ENCODE data around the gene SPRY2.
A peak's percentile ranks its signal among the peaks of the same experiment; 100 is the strongest.

The SPRY2 gene

DNA sequence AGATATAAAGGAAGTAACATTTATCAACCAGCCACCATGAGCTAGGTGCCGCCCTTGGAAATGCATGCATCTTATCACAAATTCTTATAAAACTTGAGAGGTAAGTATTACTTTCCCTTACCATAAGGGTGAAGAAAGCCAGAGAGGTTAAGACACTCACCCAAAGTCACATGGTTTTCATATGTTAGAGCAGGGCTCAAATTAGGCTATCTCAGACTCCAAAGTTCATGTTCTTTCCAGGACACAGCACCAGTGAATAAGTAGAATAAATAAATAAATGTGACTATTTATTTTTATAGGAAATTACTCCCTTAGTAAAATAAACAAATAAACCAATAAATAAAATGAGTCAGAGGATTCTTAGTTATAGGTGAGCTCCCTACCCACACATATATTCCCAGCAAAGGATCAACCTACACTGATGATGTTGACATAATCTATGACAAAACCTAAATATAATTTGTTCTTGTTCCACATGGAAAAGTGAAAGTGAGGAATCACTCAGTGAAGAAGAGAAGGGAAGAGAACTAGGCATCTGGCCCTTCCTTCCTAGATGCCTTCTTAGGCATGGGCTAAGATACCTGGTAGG is 27.2 kb downstream of the SPRY2 start:
- peak; percentile 31 for DNase-seq (ENCODE audit: low spot score)

DNA sequence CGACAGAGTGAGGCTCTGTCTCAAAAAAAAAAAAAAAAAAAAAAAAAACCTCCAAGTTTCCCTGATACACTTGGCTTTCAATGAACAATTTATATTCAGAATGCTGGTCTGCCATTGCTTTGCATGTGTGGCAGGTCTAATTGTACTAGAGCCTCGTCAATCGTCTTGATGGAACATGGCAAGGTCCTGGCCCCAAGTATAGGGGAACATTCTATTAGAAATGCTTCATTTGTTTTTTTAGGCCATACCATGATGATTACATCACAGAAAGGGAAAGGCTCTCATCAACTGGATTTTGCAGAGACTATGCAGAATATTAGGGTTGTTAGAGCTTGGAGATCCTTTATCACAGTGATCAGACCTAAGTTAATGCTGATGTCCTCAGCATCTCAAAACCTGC is 28.0 kb downstream of the SPRY2 start:
- DNase-seq (ENCODE audit: low spot score), result no peak

DNA sequence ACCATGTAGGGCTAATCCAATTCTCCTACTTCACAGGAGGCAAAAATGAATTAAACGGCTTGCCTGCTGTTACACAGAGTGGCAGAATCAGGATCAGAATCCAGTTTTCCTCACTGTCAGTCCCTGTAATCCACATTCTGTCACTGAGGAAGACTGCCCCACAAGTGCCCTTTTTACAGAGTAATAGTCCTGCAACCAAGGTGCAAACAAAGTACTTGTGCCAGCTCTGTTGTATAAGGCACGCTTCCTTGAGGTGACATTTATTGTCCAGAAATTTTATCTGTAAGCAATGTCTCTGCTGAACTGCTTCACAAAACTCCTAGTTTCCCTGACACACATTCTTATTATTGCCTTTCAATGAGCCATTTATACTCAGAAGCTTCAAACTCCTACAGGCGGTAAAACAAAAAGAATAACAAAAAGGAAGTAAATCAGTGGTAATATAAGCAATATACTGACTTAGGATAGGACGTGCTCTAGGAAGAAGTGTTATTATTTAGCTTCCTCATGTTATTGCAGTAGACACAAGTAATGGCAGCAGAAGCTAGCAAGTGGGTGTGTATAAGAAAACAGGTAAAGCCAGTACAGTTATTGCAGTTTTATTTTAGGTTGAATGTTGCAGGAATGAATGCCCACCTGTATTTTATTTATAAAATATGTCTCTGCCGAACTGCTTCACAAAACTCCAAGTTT is 28.8 kb downstream of the SPRY2 start:
- DNase-seq (ENCODE audit: low spot score), result no peak

DNA sequence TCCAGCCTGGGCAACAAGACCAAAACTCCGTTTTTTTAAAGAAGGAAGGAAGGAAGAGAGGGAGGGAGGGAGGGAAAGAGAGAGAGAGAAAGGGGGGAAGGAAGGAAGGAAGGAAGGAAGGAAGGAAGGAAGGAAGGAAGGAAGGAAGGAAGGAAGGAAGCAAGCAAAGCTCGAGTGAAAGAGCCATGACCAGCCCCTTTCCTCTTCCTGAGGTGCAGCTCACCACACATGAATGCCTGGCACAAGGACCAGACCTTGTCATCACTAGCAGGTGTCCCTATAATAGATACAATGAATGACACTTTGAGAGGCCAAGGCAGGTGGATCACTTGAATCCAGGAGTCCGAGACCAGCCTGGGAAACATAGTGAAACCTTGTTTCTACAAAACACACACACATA is 31.0 kb downstream of the SPRY2 start:
- DNase-seq (ENCODE audit: low spot score), result no peak

DNA sequence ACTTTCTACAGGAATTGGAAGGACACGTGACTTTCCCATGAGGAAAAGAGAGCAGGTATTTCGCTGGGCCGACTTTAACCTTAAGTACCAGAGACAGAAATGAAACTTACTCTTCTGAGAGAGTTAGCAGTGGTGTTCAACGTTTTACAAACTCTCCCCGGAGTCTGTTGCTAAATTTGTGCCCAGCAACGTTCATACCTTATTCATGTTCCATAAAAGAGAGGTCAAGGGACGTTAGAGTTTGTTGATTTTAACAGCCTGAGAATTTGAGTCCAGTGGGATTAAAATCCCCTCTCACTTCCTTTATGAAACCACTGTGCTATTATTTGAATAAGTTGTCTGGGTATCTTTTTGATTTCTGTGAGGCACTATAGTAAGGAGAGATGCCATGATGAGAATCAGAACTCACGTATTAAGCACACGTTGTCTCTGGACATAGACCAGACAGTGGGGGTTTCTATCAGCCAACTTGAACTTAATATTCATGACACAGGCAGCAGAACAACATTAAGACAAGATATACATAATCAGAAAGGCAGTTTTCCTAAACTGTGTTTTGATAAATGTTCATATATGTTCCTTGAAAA is 33.4 kb downstream of the SPRY2 start:
- no peak for DNase-seq (ENCODE audit: low spot score)

DNA sequence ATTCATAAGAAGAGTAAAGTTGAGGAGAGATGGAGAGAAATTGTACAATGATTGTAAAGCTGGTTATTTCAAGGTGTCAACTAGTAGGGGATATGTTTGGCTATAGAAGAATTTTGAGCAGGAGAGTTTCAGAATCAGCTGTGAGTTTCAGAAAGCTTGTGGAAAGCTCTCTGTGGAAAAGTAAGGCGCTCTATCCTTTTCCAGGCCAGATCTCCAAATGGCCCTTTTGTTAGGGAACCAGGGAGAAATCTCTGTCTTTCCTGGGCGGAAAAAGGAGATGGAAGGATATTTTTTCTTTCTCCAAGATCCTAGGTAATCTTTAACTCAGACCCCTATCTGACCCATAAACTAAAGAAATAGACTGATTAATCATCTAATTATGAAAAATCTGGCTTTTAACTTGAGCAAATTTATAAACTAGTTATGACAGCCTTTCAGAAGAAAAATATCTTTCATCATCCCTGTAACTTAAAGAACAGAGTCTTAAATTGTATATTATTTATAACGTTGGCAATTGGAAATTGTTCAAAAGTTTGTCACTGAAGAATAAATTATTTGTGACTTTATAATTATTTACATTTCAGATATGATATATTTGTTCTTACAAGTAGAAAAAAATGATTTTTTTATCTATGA is 34.5 kb downstream of the SPRY2 start:
- no peak for DNase-seq (ENCODE audit: low spot score)

DNA sequence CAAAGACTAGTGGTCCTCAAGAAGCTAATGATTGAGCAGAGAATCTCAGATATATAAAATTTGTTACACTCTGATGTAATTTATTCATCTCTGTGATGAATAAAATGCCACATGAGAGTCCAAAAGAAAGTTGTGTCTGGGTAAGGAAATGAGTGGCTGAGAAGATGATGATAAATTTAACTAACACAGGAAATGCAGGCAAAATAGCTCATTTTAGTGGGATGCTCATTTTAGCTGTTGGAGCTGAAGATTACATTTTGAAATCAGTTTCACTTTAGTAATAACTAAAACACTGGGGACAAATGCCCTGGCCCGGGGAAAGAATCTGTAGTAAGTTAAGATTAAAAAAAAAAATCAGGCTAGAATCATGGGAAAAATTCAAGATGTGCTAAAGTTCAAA is 35.2 kb downstream of the SPRY2 start:
- no peak for DNase-seq (ENCODE audit: low spot score)

DNA sequence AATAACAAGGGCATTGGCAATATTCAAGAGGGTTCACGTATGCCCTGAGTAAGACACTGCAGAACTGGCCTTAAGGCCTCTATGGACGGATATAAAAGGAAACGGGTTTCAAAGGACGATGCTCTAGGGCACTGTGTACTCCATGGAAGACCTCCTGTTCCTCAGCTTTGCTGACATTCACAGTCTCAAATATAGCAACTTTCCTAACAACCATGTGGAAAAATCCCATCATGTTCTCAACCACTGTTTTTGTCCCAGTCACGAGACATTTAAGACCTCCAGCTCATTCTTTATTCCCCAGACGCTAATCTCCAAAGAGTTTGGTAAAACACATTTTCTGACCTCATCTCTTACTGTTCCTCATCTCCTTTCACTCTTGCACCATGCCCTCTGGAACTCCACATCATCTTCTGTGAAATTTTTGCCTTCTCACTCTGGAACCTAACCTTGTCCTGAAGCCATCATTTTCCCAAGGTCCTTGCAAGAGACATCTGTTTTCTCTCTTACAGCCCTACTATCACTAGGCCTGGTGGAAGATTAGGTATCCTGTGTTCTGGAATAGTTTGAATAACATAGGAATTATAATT is 37.6 kb downstream of the SPRY2 start:
- DNase-seq (ENCODE audit: low spot score), result no peak

DNA sequence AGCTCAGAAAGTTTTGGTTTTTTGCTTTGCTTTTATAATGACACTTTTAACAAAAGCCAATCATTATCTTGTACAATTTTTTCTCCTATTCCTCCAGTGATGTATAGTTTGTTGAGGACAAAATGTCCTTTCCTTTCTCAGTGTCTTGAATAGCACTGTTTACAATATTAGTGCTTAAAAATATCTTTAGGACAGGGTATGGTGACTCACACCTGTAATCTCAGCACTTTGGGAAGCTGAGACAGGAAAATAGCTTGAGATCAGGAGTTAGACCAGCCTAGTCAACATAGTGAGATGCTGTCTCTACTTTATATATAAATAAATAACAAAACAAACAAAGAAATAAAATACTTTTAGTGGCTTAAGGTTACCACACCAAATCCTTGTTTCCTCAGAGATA is 41.9 kb downstream of the SPRY2 start:
- no peak for DNase-seq (ENCODE audit: low spot score)

DNA sequence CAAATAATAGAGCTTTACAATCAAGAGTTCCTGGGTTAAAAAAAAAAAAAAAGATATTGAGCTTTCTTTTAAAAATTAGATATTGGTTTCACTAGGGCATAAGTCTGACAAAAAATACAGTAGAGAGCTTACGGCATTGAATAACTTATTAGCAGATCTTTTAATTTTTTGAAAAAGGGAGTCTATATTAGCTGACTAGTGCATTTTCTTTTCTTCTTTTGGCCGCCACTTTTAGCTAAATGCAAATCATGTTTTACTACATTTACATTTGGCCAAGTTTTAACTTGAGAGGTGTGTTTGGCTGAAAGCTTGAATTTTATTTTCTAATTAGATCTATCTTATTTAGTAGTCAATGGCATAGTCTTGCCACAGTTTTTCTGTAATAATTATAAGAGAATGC is 43.4 kb downstream of the SPRY2 start:
- DNase-seq (ENCODE audit: low spot score), result no peak

DNA sequence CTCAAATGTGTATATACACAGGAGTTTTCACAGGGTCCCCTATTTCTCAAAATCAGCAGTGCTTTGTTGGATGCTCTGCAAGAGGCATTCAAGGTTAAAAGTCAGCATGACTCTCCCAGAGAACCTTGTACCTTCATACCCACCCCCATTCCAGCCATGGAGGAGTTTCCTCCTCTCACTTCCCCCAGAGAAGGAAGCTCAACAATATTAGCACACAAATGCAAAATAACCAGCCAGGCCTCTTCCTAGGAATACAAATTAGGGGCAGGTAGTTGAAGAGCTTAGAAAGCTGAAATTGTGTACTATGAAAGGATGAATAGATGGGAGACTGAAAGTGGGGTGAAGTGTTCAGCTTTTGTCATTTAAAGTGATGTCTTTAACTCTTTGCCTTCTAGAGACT is 43.8 kb downstream of the SPRY2 start:
- DNase-seq (ENCODE audit: low spot score), result no peak

DNA sequence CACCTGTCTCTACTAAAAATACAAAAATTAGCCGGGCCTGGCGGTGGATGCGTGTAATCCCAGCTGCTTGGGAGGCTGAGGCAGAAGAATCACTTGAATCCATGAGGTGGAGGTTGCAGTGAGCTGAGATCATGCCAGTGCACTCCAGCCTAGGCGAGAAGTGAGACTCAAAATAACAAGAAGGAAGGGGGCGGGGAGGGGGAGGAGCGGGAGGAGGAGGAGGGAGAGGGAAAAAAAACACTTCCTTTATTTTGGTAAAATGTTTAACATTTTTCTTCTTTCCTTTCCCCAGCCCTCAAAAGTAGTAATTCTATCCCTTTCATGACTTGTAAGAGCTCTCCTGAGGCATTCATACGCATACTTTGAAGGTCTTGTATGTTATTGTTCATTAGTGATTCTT is 44.3 kb downstream of the SPRY2 start:
- DNase-seq (ENCODE audit: low spot score), result no peak

DNA sequence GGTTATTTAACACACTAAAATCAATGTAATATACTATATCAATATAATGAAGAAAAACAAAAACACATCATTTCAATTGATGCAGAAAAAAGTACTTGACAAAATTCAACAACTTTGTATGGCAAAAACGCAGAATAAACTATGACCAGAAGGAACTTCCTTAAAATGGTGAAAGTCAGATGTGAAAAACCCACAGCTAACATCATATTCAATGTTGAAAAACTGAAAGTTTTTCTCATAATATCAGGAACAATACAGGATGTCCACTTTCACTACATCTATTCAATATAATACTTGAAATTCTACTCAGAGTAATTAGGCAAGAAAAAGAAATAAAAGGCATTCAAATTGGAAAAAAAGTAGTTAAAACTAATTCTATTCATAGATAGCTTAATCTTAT is 50.3 kb downstream of the SPRY2 start:
- no peak for DNase-seq (ENCODE audit: low spot score)

All from LoVo (cell line).